HG03521 (cell line): ENCODE data around the gene GREB1.

Experiments used
- ATAC-seq: cut with Tn5 transposase; IDR thresholded peaks from one replicate; pipeline ENCODE4 v1.9.1; 2021; ENCODE audit warnings: mild to moderate bottlenecking, moderate library complexity; ENCODE audit not compliant: unreplicated experiment

Gene GREB1

DNA sequence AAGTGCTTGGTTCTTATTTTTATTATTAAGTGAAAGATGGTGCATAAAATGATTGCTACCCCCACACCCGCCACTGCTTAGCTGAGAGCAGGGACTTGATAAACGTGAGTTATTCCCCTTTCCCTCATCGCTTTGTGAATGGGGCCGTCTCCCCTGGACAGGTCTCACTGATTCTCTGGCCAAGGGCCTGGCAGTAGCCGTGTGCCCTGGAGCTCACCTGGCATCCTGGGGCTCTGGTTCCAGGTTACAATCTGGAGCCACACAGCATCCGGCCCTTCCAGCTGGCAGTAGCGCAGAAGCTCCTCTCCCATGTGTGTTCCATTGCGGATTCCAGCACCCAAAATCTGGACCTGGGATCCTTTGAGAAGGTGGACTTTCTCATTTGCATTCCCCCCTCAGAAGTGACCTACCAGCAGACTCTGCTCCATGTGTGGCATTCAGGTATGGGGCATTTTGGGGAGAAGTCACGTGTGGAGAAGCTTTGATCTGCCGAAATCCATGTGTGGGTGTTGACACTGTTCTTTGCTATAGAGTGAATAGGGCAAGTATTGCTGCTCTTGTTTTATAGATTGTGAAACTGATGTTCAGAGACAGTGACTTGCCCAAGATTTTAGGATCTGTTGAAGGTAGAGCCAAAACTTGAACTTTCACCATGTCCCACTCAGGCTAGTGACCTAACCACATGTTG lies 63.8 kb downstream of the GREB1 start:
- no peak for ATAC-seq

DNA sequence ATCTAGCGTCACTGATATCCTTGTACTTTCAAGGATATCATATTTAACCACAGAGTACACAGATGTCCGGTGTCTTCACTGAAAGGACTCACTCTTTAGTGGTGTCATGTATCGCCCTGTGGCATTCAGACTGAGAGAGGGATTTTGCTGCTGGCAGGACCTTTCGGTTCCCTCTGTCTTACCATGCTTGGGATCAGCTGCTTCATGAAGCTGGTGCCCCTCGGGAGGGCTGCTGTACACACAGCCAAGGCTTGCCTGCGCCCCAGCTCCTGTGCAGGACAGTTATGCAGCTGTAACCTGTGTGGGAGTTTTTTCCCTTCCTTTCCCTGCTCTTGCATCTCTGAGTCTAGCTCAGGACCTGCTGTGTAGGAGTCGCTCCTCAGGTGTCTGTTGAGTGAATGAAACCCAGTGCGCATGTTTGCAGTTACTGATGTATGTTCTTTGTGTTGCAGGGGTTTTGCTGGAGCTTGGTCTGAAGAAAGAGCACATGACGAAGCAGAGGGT lies 64.4 kb downstream of the GREB1 start:
- ATAC-seq, result no peak

- ATAC-seq, result no peak
These were observed 68.8 kb downstream of the GREB1 start for GRCh38 chr2:11602563-11603204.

DNA sequence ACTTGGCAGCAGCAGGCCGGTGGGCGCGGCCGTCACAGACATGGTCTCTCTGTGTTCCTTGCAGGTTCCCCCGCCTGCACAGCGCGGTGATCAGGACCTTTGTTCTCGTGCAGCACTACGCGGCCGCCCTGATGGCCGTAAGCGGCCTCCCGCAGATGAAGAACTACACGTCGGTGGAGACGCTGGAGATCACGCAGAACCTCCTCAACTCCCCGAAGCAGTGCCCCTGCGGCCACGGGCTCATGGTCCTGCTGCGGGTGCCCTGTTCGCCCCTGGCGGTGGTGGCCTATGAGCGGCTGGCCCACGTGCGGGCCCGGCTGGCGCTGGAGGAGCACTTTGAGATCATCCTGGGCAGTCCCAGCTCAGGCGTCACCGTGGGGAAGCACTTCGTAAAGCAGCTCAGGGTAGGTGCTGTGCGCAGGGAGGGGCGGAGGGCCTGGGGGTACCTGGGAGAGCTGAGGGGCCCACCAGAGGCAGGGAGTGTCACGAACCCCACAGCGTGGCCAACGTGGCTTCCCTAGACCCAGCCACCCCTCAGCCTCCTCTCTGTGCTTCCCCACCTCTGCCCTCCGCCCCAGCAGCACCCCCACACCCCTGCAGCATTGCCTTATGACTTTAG lies 76.9 kb downstream of the GREB1 start:
- ATAC-seq, result no peak

- ATAC-seq, result no peak
These were observed 77.4 kb downstream of the GREB1 start for GRCh38 chr2:11611251-11611650.

- no peak for ATAC-seq
These were observed 78.8 kb downstream of the GREB1 start for GRCh38 chr2:11612553-11613215.

- no peak for ATAC-seq
These were observed 79.5 kb downstream of the GREB1 start for GRCh38 chr2:11613297-11613696.

DNA sequence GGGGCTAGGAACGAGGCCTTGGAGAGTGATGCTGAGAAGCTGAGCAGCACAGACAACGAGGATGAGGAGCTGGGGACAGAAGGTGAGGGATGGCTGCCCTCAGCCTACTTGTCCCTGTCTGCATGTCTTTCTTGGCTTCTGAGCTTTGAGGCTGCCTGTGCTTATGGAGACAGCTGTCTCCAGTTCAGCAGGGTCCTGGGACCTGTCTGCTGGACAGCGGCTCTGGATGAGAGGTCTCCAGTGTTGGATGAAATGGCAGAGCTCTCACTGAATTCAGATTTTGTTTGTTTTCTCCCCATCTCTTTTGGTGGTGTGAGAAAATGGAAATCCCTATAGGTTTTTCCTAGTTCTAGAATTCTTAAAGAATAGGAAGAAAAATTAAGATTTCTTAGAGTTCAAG lies 81.4 kb downstream of the GREB1 start:
- ATAC-seq, result no peak

DNA sequence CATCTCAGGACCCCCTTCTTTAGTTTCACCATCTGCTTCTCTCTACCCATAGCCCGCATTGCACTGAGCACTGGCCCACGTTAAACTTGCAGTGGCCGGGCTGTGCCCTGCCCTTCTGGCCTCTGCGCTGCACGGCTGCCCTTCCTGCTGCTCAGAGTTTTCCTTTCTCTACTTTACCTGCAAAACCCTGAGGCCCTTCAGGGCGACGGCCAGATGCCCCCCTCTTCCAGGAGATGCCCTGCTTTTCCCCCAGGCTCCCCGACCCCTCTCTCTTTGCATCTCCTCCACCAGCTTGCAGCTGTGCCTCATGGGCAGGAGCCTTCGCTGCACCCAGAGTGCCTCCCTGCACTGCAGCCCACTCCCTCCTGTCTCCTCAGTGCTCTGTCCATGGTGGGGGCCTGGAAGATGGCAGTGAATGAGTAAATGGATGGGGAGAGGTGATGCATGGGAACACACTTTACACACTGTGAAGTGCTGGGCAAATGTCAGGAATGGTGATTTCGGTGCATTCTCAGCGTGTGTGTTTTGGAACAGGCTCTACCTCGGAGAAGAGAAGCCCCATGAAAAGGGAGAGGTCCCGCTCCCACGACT lies 82.3 kb downstream of the GREB1 start:
- no peak for ATAC-seq

- ATAC-seq, result no peak
These were observed 83.1 kb downstream of the GREB1 start for GRCh38 chr2:11616851-11617415.

GRCh38 chr2:11617527-11617926 lies 83.7 kb downstream of the GREB1 start:
- no peak for ATAC-seq

DNA sequence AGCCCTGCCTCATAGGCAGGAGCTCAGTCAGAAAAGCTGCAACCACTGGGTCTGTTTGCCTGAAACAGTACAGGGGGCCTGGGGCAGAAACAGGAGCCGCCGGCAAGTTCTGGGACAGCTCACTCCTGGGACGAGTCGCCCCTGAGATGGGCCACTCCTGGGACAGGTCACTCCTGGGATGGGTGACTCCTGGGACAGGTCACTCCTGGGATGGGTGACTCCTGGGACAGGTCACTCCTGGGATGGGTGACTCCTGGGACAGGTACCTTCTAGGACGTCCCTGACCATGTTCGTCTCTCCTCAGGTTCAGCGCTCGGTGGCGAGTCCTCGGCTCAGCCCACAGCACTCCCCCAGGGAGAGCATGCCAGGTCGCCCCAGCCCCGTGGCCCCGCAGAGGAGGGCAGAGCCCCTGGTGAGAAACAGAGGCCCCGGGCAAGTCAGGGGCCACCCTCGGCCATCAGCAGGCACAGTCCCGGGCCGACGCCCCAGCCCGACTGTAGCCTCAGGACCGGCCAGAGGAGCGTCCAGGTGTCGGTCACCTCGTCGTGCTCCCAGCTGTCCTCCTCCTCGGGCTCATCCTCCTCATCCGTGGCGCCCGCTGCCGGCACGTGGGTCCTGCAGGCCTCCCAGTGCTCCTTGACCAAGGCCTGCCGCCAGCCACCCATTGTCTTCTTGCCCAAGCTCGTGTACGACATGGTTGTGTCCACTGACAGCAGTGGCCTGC lies 84.3 kb downstream of the GREB1 start:
- ATAC-seq, result no peak

DNA sequence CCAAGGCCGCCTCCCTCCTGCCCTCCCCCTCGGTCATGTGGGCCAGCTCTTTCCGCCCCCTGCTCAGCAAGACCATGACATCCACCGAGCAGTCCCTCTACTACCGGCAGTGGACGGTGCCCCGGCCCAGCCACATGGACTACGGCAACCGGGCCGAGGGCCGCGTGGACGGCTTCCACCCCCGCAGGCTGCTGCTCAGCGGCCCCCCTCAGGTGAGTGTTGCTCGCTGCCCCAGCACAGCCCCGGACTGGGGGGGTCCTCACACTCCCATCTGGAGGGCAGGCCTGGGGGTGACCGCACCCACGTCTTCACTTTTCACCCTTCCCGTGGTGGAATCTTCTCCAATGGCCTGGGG lies 84.8 kb downstream of the GREB1 start:
- no peak for ATAC-seq

GRCh38 chr2:11621410-11621809 lies 87.6 kb downstream of the GREB1 start:
- ATAC-seq, result no peak

DNA sequence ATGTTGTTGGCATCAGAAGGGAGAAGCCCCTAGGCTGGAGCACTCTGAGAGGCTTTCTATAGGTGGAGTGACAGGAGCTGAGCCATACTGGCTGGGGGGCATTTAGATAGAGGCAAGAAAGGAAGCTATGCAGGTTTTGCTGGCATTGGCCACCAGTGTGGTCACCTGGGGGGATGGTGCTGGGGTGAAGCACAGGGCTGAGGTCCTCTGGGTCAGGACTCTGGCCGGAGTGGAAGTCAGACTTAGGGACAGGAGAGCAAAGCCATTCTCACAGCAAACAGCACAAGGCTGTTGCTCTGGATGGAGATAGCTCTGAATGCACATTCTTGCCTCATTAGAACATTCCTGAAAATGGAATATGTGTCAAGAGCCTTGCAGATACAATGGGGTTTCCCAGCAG lies 88.8 kb downstream of the GREB1 start:
- ATAC-seq, result no peak

- no peak for ATAC-seq
These were observed 91.0 kb downstream of the GREB1 start for GRCh38 chr2:11624893-11625292.

DNA sequence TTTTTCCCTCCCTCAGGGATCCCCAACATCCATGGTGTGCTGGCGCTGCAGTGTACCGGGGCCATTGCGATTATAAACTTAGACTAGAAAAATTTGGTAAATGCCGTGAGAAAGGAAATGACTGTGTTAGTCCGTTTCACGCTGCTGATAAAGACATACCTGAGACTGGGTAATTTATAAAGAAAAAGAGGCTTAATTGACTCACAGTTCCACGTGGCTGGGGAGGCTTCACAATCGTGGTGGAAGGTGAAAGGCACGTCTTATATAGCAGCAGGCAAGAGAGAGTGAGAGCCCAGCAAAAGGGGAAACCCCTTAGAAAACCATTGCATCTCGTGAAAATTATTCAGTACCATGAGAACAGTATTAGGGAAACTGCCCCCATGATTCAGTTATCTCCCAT lies 91.8 kb downstream of the GREB1 start:
- no peak for ATAC-seq

- no peak for ATAC-seq
These were observed 94.8 kb downstream of the GREB1 start for GRCh38 chr2:11628675-11629074.

DNA sequence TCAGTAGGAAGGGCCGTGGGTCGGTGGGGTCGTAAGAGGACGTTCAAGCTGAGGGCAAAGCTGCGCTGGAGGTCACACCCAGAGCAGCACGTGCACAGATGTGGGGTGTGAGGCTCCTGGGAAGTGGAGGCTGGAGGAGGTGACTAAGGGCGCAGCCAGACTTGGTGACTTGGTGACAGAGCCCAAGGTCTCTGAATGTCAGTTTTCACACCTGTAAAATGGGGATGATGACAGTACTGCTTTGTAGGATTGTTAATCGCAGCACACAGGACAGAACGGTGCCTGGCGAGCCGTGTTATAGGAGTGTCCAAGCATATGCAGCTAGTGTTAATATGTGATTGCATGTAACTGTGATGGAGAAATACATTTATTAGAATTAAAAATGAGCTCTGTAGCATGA lies 95.4 kb downstream of the GREB1 start:
- ATAC-seq, result no peak

- no peak for ATAC-seq
These were observed 96.0 kb downstream of the GREB1 start for GRCh38 chr2:11629851-11630250.
